GM12801 (cell line): ENCODE data around the gene ZBTB7A.

Source experiments
- TF ChIP-seq, protein P1 (sequence below): IDR thresholded peaks from one replicate; pipeline ENCODE4 v1.5.1; 2011; ENCODE audit warnings: control low read depth; ENCODE audit not compliant: insufficient read length; ENCODE audit errors: extremely low read depth

Gene ZBTB7A

DNA sequence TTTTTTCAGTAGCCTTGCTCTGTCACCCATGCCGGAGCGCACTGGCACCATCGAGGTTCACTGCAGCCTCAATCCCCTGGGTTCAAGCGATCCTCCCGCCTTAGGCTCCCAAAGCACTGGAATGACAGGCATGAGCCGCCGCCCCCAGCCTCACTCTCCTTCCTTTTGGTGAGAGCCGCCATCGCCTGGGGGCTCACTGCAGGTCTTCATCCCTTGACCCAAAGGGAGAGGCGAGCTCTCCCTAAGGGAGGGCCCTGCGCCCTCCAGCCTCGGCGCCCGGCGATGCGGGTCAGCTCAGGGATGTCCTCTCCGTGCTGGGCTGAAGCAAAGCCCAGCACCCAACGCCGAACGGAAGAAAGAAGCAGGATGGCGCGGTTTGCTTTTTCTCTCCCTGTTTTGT is 23.2 kb upstream of the ZBTB7A start:
- TF ChIP-seq, protein P1, sequence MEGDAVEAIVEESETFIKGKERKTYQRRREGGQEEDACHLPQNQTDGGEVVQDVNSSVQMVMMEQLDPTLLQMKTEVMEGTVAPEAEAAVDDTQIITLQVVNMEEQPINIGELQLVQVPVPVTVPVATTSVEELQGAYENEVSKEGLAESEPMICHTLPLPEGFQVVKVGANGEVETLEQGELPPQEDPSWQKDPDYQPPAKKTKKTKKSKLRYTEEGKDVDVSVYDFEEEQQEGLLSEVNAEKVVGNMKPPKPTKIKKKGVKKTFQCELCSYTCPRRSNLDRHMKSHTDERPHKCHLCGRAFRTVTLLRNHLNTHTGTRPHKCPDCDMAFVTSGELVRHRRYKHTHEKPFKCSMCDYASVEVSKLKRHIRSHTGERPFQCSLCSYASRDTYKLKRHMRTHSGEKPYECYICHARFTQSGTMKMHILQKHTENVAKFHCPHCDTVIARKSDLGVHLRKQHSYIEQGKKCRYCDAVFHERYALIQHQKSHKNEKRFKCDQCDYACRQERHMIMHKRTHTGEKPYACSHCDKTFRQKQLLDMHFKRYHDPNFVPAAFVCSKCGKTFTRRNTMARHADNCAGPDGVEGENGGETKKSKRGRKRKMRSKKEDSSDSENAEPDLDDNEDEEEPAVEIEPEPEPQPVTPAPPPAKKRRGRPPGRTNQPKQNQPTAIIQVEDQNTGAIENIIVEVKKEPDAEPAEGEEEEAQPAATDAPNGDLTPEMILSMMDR: no peak

DNA sequence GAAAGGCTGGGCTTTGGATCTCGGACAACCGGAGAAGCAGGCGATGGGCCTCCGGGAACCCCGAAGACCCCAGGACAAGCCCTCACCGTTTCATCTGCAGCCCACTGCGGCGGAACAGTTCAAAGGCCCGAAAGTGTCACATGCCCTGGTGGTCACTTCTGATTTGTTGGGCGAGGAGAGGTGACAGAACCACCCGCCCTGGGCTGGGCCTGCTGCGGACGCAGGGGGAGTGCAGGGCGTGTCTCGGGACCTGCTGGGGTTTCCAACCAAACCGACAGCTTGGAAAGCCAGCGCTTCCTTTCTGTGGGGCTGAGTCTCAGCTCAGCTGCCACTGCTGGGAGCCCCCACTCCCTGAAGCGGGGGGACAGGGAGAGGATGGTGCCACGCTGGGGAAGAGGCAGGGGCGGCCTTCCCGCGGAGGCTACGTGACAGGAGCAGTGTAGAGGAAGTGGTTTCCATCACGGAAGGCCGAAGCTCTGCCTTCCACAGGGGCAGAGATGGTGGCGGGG is 22.8 kb upstream of the ZBTB7A start:
- TF ChIP-seq, protein P1: no peak

DNA sequence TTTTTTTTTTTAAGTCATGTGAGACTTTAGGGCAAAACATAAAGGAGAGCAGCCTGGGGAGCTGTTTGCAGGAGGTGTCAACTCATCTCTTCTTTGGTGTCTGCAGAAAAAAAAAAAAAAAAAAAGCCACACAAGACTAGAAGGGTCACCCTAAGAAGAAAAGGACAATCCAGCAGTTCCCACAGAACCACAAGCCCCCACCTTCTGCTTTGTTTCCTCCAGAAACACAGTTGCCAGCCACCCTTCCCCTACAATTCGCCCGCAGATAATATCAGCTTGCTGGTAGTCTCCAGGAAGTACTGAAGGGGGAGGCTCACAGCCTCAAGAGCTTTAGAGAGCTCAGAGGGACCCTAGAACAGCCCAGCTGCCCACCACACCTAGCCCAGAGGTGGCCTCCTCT is 22.3 kb upstream of the ZBTB7A start:
- TF ChIP-seq, protein P1: no peak

DNA sequence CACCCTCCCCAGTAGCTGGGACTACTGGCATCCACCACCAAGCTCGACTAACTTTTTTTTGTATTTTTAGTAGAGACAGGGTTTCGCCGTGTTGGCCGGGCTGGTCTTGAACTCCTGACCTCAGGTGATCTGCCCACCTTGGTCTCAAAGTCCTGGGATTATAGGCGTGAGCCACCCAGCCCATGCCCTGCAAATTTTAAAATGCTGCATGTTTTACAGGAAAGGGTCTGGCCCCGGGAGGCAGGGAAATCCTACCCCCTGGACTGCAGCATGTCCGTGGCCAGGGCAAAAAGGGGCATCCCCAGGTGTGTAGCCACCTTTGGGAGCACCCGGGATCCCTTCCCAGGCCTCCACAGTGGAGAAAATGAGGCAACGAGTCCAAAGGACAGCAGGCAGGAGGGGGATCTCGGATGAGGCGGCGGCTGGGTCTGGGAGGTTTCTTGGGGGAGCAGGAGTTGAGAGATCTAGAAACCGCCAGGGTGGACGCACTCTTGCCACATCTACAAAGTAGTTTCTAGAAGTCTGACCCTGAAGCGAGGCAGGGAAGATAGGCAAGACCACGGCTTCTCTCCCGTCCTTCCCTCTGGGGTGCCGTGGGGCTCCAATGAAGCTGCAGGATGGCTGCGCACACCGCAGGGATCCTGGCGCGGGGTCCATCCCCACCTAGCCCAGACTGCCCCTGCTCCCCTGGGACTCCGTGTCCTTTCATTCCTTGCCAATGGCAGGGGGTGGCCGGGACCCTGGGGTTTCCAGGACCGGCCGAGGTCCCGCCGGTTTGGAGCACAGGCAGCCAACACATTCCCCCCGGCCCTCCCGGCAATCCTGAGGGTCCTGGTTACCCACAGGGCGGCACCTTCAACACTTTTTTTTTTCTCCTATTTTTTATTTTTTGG is 21.3 kb upstream of the ZBTB7A start:
- TF ChIP-seq, protein P1: no peak

DNA sequence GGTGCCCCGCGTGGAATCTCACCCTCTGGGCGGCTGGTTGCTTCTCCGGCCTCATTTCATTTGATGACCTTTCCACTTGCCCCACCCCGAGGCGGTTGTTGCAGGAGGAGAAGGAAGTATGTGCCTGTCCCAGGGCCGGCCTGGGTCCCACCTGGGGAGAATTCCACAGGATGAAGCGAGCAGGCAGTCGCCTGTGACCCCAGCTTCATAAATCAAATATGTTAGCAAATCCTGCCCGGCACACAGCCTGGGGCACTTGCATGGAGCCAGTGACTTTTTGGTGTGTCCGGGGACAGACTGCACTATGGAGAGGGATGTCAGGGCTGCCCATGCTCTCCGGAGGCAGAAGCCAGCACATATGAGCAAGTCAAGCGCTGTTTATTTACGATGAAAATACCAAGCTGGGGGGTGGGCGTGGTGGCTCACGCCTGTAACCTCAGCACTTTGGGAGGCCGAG is 19.7 kb upstream of the ZBTB7A start:
- TF ChIP-seq, protein P1: no peak

DNA sequence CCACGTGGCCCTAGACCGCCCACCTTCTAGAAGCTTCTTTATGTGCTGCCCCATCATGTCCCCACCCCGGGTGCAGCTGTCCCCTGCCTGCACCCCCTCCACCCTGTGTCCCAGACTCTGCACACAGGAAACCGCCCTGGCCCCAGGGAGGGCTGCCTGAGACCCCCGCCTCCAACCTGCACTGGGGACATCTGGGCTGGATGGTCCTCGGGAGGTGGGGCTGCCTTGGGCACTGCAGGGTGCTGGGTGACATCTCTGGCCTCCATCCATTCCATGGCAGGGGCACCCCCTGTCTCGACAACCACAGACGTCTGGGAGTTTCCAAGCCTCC is 17.8 kb upstream of the ZBTB7A start:
- TF ChIP-seq, protein P1: no peak

DNA sequence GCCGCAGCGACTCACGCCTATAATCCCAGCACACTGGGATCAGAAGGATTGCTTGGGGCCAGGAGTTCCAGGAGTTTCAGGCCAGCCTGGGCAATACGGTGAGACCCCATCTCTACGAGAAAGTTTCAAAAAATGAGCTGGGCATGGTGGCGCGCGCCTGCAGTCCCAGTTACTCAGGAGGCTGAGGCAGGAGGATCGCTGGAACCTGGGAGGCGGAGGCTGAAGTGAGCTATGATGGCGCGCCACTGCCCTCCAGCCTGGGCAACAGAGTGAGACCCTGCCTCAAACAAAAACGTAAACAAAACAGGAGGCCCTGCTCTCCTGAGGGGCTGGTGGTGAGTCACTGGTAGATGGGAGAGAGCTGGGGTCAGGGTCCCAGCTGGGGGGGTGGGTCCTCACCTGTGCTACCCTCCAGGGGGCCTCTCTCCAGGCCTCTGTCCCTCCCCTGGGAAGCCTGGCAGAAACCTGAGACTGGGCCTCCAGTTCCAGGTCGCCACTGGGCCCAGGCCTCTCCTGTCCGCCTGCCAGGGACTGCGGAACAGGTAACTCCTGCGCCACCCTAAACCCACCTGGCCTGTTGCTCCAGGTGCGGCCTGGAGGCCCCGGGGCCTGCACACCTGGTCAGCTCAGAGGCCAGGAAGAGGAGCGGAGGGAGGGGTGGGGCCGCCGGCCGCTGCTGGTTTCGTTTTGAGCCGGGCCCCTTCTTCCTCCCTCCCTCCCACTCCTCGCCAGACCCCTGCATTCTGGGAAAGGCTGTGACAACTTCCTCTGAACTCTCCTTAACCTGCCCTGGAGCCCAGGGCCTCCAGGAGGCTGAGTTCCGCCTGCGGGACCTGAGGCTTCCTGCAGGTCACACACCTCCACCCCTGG is 17.2 kb upstream of the ZBTB7A start:
- TF ChIP-seq, protein P1: no peak
